Measurements from ENCODE around the gene DNAJC18. TPM values are rescaled to one million over a fixed set of nuclear protein-coding genes. Genes with fewer than 3 reads are reported as not detected.
"Not testable (repeated sequence)": the region's sequence is repeated elsewhere in the genome, so short reads cannot be mapped to it uniquely, and the experiment has no call there.

DNAJC18 gene
- total RNA-seq, 1 donor from 2014 or later: 46.6 TPM

- not testable (repeated sequence) for DNase-seq
Observed at GRCh38 chr5:139386956-139387355, 52.4 kb downstream of the DNAJC18 start.

GRCh38 chr5:139386050-139386438, 53.3 kb downstream of the DNAJC18 start:
- DNase-seq: no peak

- no peak for DNase-seq
Observed at GRCh38 chr5:139385061-139386049, 54.0 kb downstream of the DNAJC18 start.

GRCh38 chr5:139384591-139385051, 54.7 kb downstream of the DNAJC18 start:
- no peak for DNase-seq

GRCh38 chr5:139383993-139384590, 55.2 kb downstream of the DNAJC18 start:
- no peak for DNase-seq

- DNase-seq: no peak
Observed at GRCh38 chr5:139383275-139383992, 55.9 kb downstream of the DNAJC18 start, which contains the start of gene SLC23A1. Gene SLC23A1 (minus strand): TSS chr5:139383297. CDS start chr5:139383253, 44 bp downstream.

GRCh38 chr5:139382807-139383206, 56.5 kb downstream of the DNAJC18 start:
- DNase-seq: no peak

- DNase-seq: no peak
Observed at GRCh38 chr5:139381837-139382761, 57.2 kb downstream of the DNAJC18 start.

- no peak for DNase-seq
Observed at GRCh38 chr5:139379626-139380449, 59.5 kb downstream of the DNAJC18 start.

GRCh38 chr5:139378941-139379361, 60.4 kb downstream of the DNAJC18 start:
- DNase-seq: no peak

- DNase-seq: no peak
Observed at GRCh38 chr5:139378101-139378825, 61.1 kb downstream of the DNAJC18 start.

GRCh38 chr5:139377226-139377625, 62.1 kb downstream of the DNAJC18 start:
- DNase-seq: no peak

- DNase-seq: no peak
Observed at GRCh38 chr5:139376364-139376763, 63.0 kb downstream of the DNAJC18 start.

GRCh38 chr5:139374909-139375308, 64.4 kb downstream of the DNAJC18 start:
- no peak for DNase-seq

- no peak for DNase-seq
Observed at GRCh38 chr5:139371482-139372435, 67.6 kb downstream of the DNAJC18 start.

- DNase-seq: no peak
Observed at GRCh38 chr5:139369181-139369580, 70.1 kb downstream of the DNAJC18 start.

GRCh38 chr5:139368613-139369012, 70.7 kb downstream of the DNAJC18 start:
- DNase-seq: no peak

GRCh38 chr5:139364466-139364865, 74.9 kb downstream of the DNAJC18 start:
- no peak for DNase-seq

GRCh38 chr5:139363937-139364336, 75.4 kb downstream of the DNAJC18 start:
- DNase-seq: no peak

Measured in occipital lobe (tissue), 2 donors.